Measurements from ENCODE around the gene MAGI2.

- TF ChIP-seq, protein P1, sequence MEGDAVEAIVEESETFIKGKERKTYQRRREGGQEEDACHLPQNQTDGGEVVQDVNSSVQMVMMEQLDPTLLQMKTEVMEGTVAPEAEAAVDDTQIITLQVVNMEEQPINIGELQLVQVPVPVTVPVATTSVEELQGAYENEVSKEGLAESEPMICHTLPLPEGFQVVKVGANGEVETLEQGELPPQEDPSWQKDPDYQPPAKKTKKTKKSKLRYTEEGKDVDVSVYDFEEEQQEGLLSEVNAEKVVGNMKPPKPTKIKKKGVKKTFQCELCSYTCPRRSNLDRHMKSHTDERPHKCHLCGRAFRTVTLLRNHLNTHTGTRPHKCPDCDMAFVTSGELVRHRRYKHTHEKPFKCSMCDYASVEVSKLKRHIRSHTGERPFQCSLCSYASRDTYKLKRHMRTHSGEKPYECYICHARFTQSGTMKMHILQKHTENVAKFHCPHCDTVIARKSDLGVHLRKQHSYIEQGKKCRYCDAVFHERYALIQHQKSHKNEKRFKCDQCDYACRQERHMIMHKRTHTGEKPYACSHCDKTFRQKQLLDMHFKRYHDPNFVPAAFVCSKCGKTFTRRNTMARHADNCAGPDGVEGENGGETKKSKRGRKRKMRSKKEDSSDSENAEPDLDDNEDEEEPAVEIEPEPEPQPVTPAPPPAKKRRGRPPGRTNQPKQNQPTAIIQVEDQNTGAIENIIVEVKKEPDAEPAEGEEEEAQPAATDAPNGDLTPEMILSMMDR (IDR thresholded peaks at IDR 0.05), result no peak
- TF ChIP-seq POLR2A (IDR thresholded peaks at IDR 0.05), result no peak
These were observed 397.6 kb downstream of the MAGI2 start for GRCh38 chr7:79055722-79056415.
